HG03095 (cell line): ENCODE data around the gene BCAR3.

Experiments
- ATAC-seq: cut with Tn5 transposase; IDR thresholded peaks from one replicate; pipeline ENCODE4 v1.9.1; 2021; ENCODE audit warnings: moderate library complexity; ENCODE audit not compliant: unreplicated experiment

The BCAR3 gene

DNA sequence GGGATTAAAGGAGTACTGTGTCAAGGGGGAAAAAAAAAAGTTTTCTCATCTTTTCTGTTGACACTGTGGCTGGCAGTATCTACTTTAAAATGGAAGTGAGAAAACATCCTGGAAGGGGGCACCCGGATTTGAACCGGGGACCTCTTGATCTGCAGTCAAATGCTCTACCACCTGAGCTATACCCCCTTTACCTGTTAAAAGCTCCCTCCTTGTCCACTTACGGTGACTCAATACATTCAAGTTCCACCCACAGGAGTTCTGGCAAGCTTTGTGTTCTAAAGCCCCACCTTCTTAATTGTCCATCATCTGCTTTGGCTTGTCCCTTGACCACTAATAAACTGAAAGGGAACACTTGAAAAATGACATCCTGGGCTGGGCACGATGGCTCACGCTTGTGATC lies 165.5 kb downstream of the BCAR3 start:
- no peak for ATAC-seq
